DLD1 (cell line): ENCODE data around the gene PITPNB.

ENCODE experiments used
- in situ Hi-C: cut with HindIII; loops from 2 replicates; pipeline ENCODE4 v1.10.0; 2017; ENCODE audit warnings: low sequenced_read_pairs

The PITPNB gene

DNA sequence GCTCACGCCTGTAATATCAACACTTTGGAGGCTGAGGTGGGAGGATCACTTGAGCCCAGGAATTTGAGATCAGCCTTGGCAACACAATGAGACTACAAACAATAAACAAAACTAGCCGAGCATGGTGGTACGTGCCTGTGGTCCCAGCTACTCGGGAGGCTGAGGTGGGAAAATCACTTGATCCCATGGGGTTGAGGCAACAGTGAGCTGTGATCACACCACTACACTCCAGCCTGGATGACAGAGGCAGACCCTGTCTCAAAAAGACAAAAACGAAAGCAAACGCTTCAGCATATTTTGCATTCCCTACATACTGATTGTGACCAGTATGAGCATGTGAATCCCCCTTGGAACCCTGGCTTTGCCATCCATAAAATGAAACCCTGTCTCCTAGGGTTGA is 83.6 kb downstream of the PITPNB start:
- in situ Hi-C loops: no loop called here

DNA sequence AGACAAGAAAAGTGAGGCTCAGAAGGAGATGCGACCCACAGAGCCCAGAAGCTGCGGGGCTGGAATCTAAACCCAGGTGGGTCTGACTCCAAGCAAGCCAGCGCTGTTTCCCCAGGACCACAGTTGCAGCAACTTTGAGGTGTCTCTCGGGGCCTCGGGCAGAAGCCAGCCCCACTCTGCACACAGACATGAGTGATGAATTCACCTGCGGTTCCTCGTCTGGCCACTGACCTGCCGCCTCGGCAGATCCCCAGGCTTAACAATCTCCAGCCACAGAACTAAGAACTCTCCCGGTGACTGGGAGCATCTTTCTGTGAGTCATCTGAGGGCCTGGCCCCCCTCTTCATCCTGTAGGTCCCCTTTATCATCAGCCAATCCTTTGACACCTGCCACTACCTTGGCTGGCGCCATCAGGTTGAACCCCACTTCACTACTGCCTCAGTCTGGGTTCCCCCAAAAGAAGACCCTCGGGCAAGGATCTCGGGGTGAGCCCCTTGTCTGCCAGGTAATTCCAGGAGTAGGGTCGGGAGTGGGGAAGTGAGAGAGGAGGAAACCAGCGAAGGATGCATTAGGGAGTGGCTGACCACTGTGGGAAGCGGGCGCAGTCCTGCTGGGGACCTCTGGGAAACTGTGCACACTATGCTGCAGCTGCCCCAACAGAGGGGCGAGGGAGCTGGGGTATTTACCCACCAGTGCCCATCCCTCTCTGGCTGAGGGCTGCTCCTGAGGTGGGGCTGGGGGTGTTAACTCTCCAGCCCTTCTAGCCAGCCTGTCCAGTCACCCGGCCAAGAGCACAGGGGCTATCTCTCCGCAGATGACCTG is 84.5 kb downstream of the PITPNB start:
- in situ Hi-C loops: no loop called here

DNA sequence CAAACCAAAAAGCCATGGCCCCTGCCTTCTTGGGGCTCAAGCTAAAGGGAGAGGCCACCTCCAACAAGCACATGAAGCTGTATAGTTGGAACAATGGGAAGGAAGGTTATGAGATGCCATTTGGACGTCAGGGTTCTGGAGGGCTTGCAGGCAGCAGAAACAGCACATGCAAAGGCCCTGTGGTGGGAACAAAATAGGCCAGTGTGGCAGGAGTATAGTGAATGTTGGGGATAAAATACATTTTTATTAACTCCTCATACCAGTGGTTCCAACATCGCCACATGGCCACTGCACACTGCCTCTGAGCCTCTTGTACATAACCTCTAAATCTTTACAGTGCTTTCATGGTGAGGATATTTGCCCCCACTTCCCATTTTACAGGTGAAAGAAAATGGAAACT is 85.3 kb downstream of the PITPNB start:
- in situ Hi-C loops: no loop called here

GRCh38 chr22:27832606-27833005 is 86.5 kb downstream of the PITPNB start:
- in situ Hi-C loops: no loop called here

DNA sequence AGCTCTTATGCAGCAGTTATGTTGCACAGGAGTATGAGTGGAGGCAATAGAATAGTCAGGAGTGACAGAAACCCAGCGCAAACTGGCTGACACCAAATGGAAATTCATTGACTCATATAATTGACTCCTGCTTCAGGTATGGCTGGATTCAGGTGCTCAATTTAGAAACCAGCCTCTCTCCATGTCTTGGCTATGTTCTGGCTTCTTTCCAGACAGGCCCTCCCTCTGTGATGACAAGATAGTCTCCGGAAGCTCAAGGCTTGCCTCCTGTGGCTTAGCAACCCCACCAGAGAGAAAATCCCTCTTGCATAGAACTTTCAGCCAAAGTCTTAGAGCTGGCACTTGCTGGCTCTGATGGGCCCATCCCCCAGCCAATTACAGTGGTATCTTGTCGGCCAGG is 89.4 kb downstream of the PITPNB start:
- in situ Hi-C loops: no loop called here

GRCh38 chr22:27827604-27828587 is 91.2 kb downstream of the PITPNB start:
- in situ Hi-C loops: no loop called here

- in situ Hi-C loops: no loop called here
Measured at GRCh38 chr22:27825174-27825573, 93.9 kb downstream of the PITPNB start.

DNA sequence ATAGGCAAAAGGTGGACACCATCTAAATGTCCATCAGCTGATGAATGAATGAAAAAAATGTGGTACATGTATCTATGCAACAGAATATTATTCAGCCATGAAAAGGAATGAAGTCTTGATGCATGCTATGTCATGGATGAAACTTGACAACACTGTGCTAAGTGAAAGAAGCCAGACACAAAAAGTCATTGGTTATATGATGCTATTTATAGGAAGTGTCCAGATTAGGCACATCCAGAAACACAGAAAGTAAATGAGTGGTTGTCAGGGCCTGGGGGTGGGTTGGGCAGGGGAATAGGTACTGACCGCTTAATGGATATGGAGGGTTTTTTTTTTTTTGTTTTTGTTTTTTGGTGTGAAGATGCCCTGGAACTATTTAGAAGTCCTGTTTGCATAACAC is 95.8 kb downstream of the PITPNB start:
- in situ Hi-C loops: no loop called here

- in situ Hi-C loops: no loop called here
Measured at GRCh38 chr22:27820896-27821866, 97.9 kb downstream of the PITPNB start.

DNA sequence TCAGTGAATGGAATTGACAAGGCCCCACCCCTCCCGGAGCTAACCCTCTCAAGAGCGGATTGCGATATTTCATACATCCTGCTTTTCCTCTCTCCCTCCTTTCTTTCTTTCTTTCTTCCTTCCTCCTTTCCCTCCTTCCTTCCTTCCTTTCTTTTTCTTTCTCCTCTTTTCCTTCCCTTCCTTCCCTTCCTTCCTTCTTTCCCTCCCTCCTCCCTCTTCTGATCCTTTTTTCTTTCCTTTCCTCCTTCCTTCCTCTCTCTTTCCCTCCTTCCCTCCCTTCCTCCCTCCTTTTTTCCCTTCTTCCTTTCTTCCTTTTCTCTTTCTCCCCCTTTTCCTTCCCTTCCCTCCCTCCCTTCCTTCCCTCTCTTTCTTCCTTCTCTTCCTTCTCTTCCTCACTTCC is 102.5 kb downstream of the PITPNB start:
- in situ Hi-C loops: no loop called here

GRCh38 chr22:27815826-27816530 is 103.1 kb downstream of the PITPNB start:
- in situ Hi-C loops: no loop called here

GRCh38 chr22:27814993-27815392 is 104.1 kb downstream of the PITPNB start:
- in situ Hi-C loops: no loop called here

DNA sequence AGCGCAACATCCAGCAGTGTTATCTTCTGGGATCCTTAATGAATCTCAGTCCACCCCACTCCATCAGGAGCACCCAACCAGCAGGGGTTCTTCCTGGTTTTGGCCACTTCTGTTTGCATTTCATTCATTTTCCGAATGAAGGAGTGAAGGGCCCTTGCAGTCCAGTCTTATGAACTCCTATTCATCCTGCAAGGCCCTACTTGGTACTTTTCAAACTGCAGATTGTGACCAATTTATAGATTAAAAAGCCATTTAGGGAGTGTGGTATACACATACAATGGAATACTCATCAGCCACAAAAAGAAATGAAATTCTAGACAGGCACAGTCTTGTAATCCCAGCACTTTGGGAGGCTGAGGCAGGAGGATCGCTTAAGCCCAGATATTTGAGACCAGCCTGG is 107.3 kb downstream of the PITPNB start:
- in situ Hi-C loops: no loop called here

DNA sequence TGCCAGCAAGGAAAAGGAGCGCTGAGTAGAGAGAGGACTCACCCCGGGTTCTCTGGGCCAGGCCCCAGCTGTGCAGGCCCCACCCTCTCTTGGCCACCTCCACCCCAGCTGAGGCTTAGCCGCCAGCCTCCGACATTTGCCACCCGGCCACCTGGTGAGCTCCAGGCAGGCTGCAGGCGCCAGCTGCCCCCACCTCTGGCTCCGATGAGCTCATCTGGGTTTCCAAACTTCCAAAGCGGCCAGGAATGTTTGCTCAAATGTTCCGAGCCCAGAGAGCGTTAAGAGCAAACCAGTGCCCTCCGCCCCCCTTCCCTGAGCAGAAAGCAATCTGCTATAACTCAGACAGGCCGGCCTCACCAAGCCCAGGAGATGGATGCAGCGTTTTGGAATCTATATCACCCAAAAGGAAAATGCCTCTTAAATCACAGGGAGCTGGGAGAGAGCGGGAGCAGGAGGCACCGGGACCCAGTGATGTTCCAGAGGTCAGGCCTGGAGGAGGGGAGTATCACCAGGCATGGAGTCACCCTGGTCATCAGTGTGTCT is 108.4 kb downstream of the PITPNB start:
- in situ Hi-C loops: no loop called here

DNA sequence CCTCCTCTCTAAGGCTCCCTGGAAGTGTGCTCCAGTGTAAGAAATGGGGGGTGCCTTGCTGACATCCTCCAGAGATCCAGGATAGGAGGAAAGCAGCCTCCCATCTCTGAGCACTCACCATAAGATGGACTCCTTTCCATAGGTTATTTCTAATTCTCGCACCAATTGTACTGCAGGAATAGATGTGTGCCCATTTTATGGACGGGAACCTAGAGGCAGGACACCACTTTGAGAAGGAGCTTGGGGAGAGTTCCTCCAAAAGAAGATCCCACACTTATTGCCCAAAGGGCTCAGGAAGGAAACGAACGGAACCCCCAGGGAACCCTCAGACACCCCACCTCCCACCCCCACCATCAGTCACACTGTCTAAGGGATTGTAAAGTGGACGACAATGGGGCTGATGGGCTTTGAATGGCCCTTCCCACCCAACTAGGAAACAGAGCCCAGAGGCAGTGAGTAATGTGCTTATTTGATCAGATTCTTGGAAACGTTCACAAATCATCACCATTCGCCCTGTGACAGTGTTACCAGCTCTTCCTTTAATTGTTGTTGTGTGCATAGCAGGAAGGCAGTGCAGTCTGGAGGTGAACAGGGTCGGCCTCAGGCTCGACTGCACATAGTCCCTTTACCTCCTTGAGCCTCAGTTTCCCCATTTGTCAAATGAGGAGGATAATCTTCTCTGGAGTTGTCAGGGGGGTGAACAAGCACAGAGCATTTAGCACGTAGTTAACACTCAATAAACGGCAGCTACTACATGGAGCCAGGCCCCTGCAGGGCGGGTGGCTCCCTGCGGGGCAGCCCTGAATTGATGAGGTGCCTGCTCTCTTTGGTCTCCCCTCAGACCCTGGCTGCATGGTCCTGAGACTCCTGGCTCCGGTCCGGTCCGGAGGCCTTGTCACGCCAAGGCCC is 109.1 kb downstream of the PITPNB start:
- in situ Hi-C loops: no loop called here

- in situ Hi-C loops: no loop called here
Measured at GRCh38 chr22:27809226-27809603, 109.8 kb downstream of the PITPNB start.

DNA sequence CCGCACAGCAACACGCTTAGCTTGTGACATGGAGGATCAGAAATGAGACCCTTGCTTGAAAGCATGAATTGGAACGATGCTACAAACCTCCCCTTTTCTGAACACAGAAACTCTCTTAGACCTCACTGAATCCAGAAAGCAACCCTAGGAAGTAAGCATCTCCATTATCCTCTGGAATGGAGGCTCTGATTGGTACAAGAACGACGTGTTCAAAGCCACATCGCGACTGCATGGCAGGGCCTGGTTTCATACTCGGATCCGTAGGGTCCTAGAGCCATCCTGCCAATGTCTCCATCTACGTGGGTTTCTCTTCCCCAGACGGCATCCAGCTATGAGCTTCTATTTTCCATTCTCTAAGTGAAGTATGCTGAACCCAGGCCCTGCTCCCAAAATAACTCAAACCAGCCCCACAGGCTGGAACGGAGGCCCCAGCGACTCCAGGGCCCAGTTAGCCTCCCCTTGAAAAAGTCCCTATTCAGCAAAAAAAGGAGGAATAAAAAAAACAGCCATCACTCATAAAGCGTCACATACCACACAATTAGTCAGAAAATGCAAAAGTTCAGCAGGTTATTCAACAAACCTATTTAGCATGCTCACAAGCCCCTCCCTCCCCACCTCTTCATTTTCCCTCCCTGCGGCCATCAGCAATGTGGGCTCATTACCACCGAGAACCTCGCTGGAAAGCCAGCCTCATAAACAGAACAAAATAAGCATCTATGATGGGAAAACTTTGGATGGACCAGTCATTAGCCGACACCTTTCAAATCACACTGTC is 110.4 kb downstream of the PITPNB start:
- in situ Hi-C loops: no loop called here

DNA sequence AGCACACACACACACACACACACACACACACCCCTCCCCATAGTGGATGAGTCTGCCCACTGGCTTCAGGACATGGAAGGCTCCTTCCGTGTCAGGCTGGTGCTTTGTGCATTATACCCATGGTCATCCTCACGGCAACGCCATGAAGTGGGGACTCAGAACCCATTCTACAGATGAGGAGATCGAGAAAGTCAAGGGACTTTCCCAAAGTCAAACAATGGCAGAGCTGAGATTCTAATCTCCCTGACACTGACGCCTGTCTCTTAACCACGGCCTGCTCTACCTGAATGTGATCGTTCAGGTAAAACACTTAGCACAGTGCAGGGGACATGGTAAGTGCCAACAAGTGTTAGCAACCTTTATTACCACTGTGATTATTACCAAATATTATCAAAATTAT is 113.2 kb downstream of the PITPNB start:
- in situ Hi-C loops: no loop called here
